Measurements from ENCODE around the gene RASGRF1.

DNA sequence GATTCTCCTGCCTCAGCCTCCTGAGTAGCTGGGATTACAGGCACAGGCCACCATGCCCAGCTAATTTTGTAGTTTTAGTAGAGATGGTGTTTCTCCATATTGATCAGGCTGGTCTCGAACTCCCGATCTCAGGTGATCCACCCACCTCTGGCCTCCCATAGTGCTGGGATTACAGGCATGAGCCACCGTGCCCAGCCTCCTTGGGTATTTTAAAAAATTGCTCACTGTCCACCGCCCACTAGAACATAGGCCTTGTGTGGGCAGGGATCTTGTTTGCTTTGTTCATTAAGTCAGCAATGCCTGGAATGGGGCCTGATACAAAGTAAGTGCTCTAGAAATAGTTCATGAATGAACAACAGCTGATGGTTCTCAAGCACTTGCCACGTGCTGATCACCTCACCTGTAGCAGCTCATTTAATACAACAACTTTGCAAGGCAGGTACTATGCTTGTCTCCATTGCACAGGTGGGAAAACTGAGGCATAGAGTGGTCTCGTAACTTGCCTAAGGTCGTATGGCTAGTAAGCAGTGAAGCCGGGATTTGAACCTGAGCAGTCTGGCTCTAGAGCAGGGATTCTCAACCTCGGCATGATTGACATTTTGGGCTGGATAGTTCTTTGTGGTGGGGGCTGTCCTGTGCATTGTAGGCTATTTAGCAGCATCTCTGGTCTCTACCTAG lies 133.0 kb downstream of the RASGRF1 start:
- TF ChIP-seq, protein P1, sequence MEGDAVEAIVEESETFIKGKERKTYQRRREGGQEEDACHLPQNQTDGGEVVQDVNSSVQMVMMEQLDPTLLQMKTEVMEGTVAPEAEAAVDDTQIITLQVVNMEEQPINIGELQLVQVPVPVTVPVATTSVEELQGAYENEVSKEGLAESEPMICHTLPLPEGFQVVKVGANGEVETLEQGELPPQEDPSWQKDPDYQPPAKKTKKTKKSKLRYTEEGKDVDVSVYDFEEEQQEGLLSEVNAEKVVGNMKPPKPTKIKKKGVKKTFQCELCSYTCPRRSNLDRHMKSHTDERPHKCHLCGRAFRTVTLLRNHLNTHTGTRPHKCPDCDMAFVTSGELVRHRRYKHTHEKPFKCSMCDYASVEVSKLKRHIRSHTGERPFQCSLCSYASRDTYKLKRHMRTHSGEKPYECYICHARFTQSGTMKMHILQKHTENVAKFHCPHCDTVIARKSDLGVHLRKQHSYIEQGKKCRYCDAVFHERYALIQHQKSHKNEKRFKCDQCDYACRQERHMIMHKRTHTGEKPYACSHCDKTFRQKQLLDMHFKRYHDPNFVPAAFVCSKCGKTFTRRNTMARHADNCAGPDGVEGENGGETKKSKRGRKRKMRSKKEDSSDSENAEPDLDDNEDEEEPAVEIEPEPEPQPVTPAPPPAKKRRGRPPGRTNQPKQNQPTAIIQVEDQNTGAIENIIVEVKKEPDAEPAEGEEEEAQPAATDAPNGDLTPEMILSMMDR (IDR thresholded peaks at IDR 0.05; ENCODE audit: low read depth, low read length): no peak
- TF ChIP-seq EZH2phosphoT487 (IDR thresholded peaks at IDR 0.05; ENCODE audit: low read depth): no peak

Data from OCI-LY3 (cell line).